Right hindlimb (tissue), 1 donor: Measurements from ENCODE around the gene FOCAD.
"Not testable (repeated sequence)": the region's sequence is repeated elsewhere in the genome, so short reads cannot be mapped to it uniquely, and the experiment has no call there.

Source experiments
- DNase-seq: peaks from one replicate; pipeline ENCODE4 v3.0.0-alpha.2; 2018

Gene FOCAD

GRCh38 chr9:20673537-20673936 lies 10.5 kb upstream of the FOCAD start:
- DNase-seq: not testable (repeated sequence)

GRCh38 chr9:20681467-20681866 lies 2.6 kb upstream of the FOCAD start:
- DNase-seq: no peak

DNA sequence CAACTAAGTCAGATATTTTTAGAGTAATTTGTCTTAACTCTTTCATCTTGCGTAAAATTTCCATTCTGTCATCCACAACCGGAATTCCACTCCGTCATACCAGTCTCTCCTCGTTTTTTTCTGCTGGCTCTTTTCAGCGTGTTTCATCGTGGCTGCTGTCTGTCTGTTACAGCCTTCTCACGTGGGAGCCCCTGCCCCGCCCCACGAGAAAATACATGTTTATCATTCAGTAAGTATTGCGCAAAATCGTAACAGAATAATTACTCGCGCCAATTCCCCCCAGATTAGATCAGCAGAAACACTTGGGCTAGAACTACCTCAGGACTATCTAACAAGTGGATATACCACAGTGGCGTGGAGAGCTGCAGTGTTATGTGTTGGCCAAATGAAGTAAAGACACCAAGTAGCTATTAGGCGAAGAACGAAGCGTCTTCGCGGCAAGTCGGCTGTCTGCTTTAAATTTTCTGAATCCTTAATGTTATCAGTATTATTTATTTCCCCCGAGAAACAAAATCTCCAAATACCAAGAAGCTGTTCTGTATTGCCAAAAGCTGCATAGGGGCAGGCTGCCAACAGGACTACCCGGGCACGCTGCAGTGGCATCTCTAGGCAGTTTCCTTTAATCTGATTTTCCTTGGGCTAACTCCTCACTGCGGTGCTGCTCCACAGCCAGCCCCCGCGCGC lies 566 bp upstream of the FOCAD start:
- peak; percentile 38 for DNase-seq

DNA sequence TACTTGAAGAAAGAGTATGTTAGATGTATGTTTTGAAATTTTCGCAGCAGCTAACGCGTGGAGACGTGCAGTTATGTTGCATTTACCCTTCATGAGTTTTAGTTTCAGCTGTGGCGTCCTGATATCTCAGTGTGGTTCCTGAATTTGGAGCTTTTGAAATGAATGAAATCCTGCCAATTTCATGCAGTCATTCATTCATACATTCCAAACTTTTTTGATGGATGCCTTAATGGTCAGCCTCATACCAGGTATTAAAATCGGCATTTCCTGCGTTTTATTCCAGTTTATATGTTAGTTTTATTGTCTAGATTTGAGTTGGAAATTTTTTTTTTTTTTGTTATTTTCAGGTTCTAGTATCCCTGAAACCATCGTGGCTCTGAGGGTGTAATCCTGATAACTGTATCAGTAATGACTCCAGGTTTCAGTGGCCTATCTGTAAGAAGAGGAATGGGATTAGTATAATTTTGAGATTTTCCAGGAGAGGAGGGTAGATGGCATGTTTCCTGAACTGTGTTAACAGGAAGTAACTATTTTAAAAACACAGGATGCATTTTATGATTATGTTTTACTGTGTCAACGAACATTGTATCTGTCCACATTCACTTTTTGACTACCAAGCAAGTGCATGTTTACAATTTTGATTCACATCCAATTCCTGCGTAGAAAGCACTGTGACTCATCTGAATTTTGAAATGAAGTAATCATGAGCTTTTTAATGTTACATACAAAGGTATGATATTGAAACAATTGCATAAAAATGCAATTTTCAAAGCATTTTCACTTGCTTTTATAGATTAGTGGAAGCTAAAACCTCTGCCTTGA lies 1.0 kb downstream of the FOCAD start:
- DNase-seq: no peak

DNA sequence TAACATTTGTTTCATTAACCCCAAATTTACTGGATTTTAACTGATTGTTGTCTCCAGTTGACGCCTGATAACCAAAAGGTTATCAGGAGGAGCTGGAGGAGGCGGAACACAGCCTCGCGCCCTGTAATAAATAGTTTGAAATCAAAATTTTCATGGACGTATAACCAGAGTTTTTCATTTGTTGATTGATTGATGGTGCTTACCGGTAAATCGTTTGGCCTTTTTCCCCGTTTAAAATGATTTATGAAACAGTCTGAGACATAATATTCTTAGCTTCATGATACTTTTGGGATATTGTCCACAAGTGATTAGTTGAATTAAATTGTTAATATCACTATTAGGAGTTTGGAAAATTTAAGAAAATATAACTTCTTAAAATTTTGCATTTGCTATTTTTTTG lies 1.7 kb downstream of the FOCAD start:
- no peak for DNase-seq

DNA sequence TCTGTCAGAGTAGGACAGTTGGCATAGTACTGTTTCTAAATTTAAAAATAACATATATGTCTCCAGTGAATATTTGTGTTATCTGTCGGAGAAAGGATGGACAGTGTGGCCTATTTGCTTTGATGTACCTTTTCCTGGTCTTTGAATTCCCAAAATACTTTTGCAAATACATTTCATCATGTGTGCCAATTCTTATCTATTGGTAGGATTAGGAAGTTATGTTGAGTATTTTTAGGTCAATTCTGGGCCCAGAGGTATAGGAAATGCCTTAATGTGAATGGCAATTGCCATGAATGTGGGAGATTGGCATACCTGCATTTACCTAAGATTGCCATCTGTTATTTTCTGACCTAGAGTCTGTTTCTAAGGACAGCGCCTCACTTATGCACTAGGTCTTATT lies 5.8 kb downstream of the FOCAD start:
- no peak for DNase-seq

DNA sequence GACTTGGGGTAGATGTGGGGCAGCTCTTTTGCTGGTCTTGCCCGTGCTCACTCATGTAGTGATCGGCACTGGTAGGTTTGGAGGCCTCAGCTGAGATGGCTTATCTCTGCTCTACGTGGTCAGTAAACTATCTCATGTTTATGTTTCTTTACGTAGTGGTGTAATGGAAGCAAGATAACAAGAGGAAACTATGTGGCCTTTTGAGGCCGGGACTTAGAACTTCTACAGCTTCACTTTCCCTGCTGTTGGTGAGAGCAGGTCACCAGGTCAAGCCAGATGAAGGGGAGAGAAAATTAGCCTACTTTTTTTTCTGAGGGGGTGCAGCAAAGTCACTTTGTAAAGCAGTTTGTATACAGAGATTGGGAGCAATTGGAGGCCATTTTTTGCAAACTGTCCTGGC lies 8.5 kb downstream of the FOCAD start:
- DNase-seq: no peak

DNA sequence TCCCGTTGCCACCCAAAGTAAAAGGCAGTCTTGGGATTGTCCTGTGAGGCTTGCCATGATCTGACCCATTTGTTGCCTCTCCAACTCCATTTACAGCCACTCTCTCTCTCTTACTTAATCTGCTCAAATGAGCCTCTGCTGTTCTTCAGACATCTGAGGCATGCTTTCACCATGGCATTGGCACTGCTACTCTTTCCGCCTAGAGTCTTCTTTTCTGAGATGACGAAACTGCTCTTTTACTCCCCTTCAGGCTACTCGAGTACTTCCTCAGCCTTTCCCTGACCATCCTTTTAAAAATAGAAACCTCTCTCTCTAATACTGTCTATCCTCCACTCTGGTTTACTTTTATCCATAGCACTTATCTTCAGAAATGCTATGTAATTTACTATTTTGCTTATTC lies 9.0 kb downstream of the FOCAD start:
- no peak for DNase-seq

- no peak for DNase-seq
These were observed 10.2 kb downstream of the FOCAD start for GRCh38 chr9:20694248-20694647.

DNA sequence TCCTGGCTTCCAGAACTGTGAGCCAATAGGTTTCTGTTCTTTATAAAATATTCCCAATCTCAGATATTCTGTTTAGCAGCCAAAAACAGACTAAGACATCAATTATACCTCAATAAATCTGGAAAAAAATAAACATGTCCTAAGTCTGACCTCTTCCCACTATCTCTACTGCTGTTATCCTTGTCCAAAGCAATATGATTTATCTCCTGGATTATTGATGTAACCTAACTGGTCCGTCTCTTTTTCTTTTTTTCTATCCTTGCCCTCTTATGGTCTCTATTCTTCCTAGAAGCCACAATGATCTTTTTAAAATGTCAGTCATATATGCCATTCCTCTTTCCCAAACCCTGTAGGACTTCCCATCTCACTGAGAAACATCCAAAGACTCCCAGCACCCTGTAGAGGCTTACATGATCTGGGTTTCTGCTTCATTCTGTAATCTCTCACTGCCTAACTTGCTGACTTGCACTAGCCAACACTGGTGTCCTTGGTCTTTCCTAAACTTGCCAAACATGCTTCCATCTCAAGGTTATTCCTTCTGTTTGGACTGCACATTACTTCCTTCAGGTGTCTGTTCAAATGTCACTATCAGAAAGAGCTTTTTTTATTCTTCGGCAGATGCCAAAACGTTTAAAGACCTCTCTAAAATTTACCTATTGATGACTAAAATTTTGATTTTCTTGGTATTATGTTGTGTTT lies 13.1 kb downstream of the FOCAD start:
- DNase-seq: no peak

GRCh38 chr9:20698782-20699181 lies 14.7 kb downstream of the FOCAD start:
- no peak for DNase-seq

GRCh38 chr9:20701060-20701459 lies 17.0 kb downstream of the FOCAD start:
- DNase-seq: no peak

DNA sequence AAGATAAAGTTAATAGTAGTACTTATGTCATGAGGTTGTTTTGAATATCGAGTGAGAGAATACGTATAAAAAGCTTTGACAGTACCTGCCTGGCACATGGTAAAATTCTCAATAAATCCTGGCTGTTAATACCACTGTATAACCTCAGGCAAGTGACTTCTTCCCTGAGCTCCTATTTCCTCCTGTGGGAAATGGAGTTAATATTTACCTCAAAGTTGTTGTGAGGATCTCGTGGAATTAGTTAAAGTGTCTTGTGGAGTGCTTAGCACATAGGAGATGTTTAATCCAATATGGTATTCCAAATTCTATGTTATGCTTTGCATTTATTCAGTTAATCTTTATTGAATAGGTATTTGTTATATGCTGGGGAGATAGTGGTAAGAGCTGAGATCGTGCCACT lies 18.5 kb downstream of the FOCAD start:
- no peak for DNase-seq

DNA sequence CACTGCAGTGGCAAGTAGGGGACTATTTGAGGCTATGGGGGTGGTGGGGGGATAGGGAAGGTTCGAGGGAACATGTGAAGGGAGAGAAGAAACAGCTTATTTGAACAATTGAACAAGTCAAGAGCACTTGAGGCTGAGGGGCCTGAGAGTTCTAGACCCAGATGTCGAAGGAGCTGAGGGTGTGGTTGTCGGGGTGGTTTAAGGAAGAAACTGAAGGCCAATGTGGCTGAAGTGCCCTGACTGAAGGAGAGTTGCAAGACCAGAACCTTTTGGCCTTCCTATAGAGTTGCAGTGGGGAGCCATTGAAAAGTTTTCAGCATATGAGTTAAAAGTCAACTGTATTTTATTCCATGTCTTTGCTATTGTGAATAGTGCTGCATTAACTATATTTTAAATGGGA lies 19.1 kb downstream of the FOCAD start:
- no peak for DNase-seq

DNA sequence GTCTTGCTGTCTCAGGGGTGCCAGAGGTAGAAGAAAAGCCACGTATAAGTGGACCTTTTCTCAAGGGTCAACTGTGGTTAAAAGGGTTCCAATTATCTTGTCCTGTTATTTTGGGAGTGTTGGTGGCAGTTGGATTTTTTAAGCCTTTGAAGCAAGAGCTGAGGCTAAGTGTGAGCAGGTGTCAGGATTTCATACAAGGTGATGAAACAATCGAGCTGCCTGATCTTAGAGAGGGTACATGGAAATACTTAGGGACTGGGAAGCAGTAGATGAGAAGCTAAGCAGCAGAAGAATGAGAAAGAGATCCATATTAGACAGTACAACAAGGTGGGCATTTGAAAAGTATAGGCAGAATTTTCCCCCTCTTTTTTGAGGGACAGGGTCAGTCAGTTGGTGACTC lies 23.6 kb downstream of the FOCAD start:
- no peak for DNase-seq

GRCh38 chr9:20713172-20713571 lies 29.1 kb downstream of the FOCAD start:
- no peak for DNase-seq

DNA sequence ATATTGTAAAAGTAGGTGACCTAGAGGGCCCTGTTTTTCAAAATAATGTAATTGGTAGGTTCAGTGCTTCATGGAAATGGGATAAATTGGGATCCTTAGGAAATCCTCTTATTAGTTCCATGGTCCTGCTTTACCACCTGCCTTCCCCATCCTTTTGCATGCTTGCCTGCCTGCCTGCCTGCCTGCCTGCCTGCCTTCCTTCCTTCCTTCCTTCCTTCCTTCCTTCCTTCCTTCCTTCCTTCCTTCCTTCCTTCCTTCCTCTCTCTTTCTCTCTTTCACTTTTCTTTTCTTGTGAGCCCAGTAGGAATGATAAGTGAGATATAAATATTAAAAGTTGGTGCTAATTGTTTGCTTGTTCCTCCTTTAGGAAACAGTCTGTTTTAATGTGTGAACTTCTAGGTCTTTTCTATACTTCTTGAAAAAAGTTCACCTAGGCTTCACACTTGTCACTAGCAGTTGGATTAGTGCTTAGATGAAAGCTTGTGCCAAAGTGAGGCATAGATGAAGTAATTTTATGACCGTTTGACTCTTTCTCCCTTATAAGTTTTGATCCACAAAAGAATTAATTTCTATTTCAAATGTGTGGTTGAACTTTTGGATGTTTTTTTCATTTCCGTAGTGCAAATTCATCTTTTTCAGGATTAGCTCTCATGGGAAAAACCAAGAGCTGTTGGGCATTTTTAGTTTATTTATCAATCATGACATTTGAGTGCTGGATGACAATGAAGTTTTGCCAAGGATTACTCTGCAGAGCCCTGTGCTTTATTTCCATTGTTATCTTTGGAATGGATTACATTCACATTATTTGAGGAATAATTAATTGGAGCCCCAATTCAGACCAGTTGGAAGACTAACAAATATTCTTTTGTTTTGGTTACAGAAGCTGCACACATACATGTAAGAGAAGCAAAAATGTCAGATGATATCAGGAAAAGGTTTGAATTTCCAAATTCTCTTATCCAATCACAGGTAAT lies 30.7 kb downstream of the FOCAD start:
- DNase-seq: no peak

- no peak for DNase-seq
These were observed 38.2 kb downstream of the FOCAD start for GRCh38 chr9:20722221-20722620.

DNA sequence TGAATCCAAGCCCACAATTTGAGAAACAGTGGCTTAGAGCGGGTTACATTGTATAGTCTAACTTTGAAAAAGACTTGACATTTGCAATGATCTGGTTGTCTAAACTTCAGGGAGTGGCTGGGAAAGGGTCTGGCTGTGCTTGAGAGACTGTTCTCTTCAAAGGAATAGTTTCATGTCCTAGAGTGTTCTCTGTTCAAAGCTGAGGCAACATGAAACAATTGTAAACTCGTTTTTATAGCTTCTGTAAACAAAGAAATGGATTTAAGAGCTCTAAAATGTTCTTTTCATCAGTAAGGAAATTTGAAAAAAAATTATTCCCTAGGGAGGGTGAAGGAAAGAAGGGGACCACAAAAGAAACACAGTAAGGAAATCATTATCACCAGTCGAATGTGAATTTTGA lies 41.6 kb downstream of the FOCAD start:
- DNase-seq: no peak

DNA sequence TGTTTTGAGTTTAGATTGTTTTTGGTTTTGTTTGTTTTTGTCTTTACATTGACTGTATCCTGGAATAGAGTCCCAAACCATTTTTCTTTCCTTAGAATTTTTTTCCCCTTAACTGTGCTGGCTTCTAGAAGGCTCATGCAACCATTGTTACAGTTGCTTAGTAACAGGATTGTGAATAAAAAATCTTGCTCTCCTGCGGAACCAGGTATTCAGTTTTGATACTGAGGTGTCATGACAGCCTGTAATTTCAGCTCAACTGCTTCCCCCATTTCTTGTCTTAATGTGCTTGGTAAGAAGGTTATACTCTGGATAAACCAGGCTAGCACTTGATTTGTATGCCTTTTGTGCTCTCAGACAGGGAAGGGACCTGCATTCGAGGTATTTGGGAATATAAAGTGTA lies 42.1 kb downstream of the FOCAD start:
- no peak for DNase-seq

GRCh38 chr9:20728493-20729220 lies 44.6 kb downstream of the FOCAD start:
- DNase-seq: no peak

GRCh38 chr9:20729523-20729922 lies 45.5 kb downstream of the FOCAD start:
- no peak for DNase-seq
